Fibroblast of lung (primary cell): Measurements from ENCODE around the gene ZNF214. TPM values are rescaled to one million over a fixed set of nuclear protein-coding genes. Genes with fewer than 3 reads are reported as not detected.
"Not testable (repeated sequence)": the region's sequence is repeated elsewhere in the genome, so short reads cannot be mapped to it uniquely, and the experiment has no call there.

Experiments
- DNase-seq, 2 donors: peaks; one replicate each; pipeline versions ENCODE4 v3.0.0 to v3.0.0-alpha.2; 2010; ENCODE audit warnings: low read depth in 2 of 2
- H2AFZ ChIP-seq: 2 replicates; pipeline ENCODE4 v1.5.1; 2012; ENCODE audit warnings: low read length, control low read depth, inconsistent platforms
- H3K27ac ChIP-seq: 2 replicates; pipeline ENCODE4 v1.5.1; 2011; ENCODE audit warnings: low read length, control low read depth; ENCODE audit not compliant: insufficient read depth
- H3K27me3 ChIP-seq: 2 replicates; pipeline ENCODE4 v1.5.1; 2011; ENCODE audit warnings: mild to moderate bottlenecking, low read length; ENCODE audit not compliant: control insufficient read depth, insufficient read depth
- H3K36me3 ChIP-seq: 2 replicates; pipeline ENCODE4 v1.5.1; 2011; ENCODE audit warnings: low read length; ENCODE audit not compliant: control insufficient read depth, insufficient read depth
- H3K4me1 ChIP-seq: 2 replicates; pipeline ENCODE4 v1.5.1; 2011; ENCODE audit warnings: low read length; ENCODE audit not compliant: control insufficient read depth, insufficient read depth; ENCODE audit errors: extremely low read depth
- H3K4me2 ChIP-seq: 2 replicates; pipeline ENCODE4 v1.5.1; 2011; ENCODE audit warnings: low read length, control low read depth; ENCODE audit not compliant: insufficient read depth; ENCODE audit errors: extremely low read depth
- H3K4me3 ChIP-seq, 4 experiments: fragments of 200-600 bp in 1 of 4; sonication (generic) in 1 of 4; replicated peaks in 1 of 4; 2 replicates each; pipeline ENCODE4 v1.5.1; 2011 to 2016; ENCODE audit warnings: low read length in 4 of 4, low read depth in 3 of 4, mild to moderate bottlenecking in 3 of 4, control low read depth in 2 of 4, inconsistent platforms in 1 of 4, mixed read lengths in 1 of 4; ENCODE audit not compliant: insufficient read depth in 1 of 4; ENCODE audit errors: control extremely low read depth in 1 of 4
- H3K79me2 ChIP-seq: 2 replicates; pipeline ENCODE4 v1.5.1; 2012; ENCODE audit warnings: mild to moderate bottlenecking, low read length, inconsistent platforms; ENCODE audit not compliant: control insufficient read depth, insufficient read depth
- H3K9ac ChIP-seq: 2 replicates; pipeline ENCODE4 v1.5.1; 2011; ENCODE audit warnings: mild to moderate bottlenecking, low read length, control low read depth; ENCODE audit not compliant: insufficient read depth
- H3K9me3 ChIP-seq: 2 replicates; pipeline ENCODE4 v1.5.1; 2012; ENCODE audit warnings: low read depth, low read length; ENCODE audit not compliant: control insufficient read depth, insufficient read depth
- H4K20me1 ChIP-seq: 2 replicates; pipeline ENCODE4 v1.5.1; 2011; ENCODE audit warnings: low read length; ENCODE audit not compliant: control insufficient read depth, insufficient read depth; ENCODE audit errors: extremely low read depth
- EZH2 ChIP-seq: IDR thresholded peaks from 2 replicates; pipeline ENCODE4 v1.5.1; 2012; ENCODE audit warnings: low read length, control low read depth, mild to moderate bottlenecking; ENCODE audit errors: missing control alignments
- polyA plus RNA-seq, 2 donors: library from polyadenylated mRNA; depleted of rRNA in 1 of 2; stranded (reverse) in 1 of 2; unstranded in 1 of 2; fragments of >200 nt; gene quantifications; 2 replicates each; pipeline ENCODE4 v1.2.1, GENCODE V29; 2011 to 2012; ENCODE audit warnings: missing spikeins in 1 of 2
- total RNA-seq: library from RNA; depleted of rRNA; stranded (reverse); fragments of >200 nt; gene quantifications from 2 replicates; pipeline ENCODE4 v1.2.1, GENCODE V29; 2014
- TF ChIP-seq, protein P1 (sequence below), 2 donors: IDR thresholded peaks in 1 of 2; conservative IDR thresholded peaks in 1 of 2; 1 replicate in 1 of 2; 2 replicates in 1 of 2; pipeline ENCODE4 v1.5.1; 2011 to 2012; ENCODE audit warnings: low read length in 2 of 2, control low read depth in 1 of 2, inconsistent platforms in 1 of 2, low read depth in 1 of 2, mild to moderate bottlenecking in 1 of 2

The ZNF214 gene
- total and polyA plus RNA-seq, 2 donors (not counting 1 experiment from before 2014, with no cell fraction given): 1.8 to 9.9 TPM

- Histone ChIP-seq H3K27ac (no peak overlapping the region), H3K27me3 (no peaks in the 10 kb centered on the region), H4K20me1 (no peaks in the 10 kb centered on the region), H3K79me2 (no peaks in the 10 kb centered on the region), H3K4me3 (no peak overlapping the region), H3K9ac (no peak overlapping the region), H3K9me3 (no peaks in the 10 kb centered on the region), H3K4me2 (no peak overlapping the region), H3K4me1 (no peaks in the 10 kb centered on the region), H2AFZ (no peak overlapping the region), H3K36me3 (no peaks in the 10 kb centered on the region)
- no peak for TF ChIP-seq EZH2
- TF ChIP-seq, protein P1, sequence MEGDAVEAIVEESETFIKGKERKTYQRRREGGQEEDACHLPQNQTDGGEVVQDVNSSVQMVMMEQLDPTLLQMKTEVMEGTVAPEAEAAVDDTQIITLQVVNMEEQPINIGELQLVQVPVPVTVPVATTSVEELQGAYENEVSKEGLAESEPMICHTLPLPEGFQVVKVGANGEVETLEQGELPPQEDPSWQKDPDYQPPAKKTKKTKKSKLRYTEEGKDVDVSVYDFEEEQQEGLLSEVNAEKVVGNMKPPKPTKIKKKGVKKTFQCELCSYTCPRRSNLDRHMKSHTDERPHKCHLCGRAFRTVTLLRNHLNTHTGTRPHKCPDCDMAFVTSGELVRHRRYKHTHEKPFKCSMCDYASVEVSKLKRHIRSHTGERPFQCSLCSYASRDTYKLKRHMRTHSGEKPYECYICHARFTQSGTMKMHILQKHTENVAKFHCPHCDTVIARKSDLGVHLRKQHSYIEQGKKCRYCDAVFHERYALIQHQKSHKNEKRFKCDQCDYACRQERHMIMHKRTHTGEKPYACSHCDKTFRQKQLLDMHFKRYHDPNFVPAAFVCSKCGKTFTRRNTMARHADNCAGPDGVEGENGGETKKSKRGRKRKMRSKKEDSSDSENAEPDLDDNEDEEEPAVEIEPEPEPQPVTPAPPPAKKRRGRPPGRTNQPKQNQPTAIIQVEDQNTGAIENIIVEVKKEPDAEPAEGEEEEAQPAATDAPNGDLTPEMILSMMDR (conservative IDR thresholded peaks at IDR 0.05 in 1 of 2, IDR thresholded peaks at IDR 0.05 in 1 of 2; ENCODE audit: low read depth in 1 of 2, low read length in 2 of 2): no peak
- peak in 1 of 2 donors; percentile 42 for DNase-seq
Observed at GRCh38 chr11:6988506-6988905, 31.6 kb downstream of the ZNF214 start.

DNA sequence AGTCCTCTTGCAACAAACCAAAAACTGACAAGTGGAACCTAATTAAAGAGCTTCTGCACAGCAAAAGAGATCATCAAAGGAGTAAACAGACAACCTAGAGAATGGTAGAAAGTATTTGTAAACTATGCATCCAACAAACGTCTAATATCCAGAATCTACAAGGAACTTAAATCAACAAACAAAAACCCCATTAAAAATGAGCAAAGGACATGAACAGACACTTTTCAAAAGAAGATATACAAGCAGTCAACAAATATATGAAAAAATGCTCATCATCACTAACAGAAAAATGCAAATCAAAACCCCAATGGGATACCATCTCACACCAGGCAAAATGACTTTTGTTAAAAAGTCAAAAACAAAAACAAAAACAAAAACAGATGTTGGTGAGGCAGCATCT is 33.7 kb downstream of the ZNF214 start:
- no peak overlapping the region for H2AFZ ChIP-seq
- H3K79me2 ChIP-seq: no peaks in the 10 kb centered on the region
- no peak overlapping the region for H3K4me3 ChIP-seq
- H3K4me1 ChIP-seq: no peaks in the 10 kb centered on the region
- no peaks in the 10 kb centered on the region for H3K9me3 ChIP-seq
- H3K27me3 ChIP-seq: no peaks in the 10 kb centered on the region
- no peak overlapping the region for H3K4me2 ChIP-seq
- no peak overlapping the region for H3K9ac ChIP-seq
- TF ChIP-seq EZH2: no peak
- TF ChIP-seq, protein P1 (conservative IDR thresholded peaks at IDR 0.05 in 1 of 2, IDR thresholded peaks at IDR 0.05 in 1 of 2; ENCODE audit: low read depth in 1 of 2, low read length in 2 of 2): no peak
- DNase-seq: no peak
- H3K27ac ChIP-seq: no peak overlapping the region
- H4K20me1 ChIP-seq: no peaks in the 10 kb centered on the region
- H3K36me3 ChIP-seq: no peaks in the 10 kb centered on the region

- H4K20me1 ChIP-seq: no peaks in the 10 kb centered on the region
- no peak overlapping the region for H3K4me2 ChIP-seq
- H3K79me2 ChIP-seq: no peaks in the 10 kb centered on the region
- H3K4me3 ChIP-seq: no peak overlapping the region
- no peaks in the 10 kb centered on the region for H3K9me3 ChIP-seq
- DNase-seq: peak; percentile 3 to 44
- no peaks in the 10 kb centered on the region for H3K36me3 ChIP-seq
- no peak overlapping the region for H2AFZ ChIP-seq
- H3K9ac ChIP-seq: no peak overlapping the region
- no peak overlapping the region for H3K27ac ChIP-seq
- no peaks in the 10 kb centered on the region for H3K27me3 ChIP-seq
- no peak for TF ChIP-seq EZH2
- TF ChIP-seq, protein P1 (conservative IDR thresholded peaks at IDR 0.05 in 1 of 2, IDR thresholded peaks at IDR 0.05 in 1 of 2; ENCODE audit: low read depth in 1 of 2, low read length in 2 of 2): no peak
- H3K4me1 ChIP-seq: no peaks in the 10 kb centered on the region
Observed at GRCh38 chr11:6979365-6979764, 40.8 kb downstream of the ZNF214 start.

DNA sequence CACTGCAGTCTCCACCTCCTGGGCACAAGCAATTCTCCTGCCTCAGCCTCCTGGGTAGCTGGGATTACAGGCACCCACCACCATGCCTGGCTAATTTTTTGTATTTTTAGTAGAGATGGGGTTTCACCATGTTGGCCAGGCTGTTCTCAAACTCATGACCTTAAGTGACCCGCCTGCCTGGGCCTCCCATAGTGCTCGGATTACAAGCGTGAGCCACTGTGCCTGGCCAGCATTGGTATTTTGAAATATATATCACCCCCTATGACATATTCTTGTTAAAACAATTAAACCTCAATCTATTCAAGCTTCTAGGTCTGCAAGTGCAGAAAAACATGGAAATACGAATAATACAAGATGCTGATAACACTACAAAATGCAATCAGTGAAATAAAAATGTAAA is 50.3 kb downstream of the ZNF214 start:
- not testable (repeated sequence) for H3K4me1 ChIP-seq, H3K9me3 ChIP-seq, H3K4me2 ChIP-seq, H3K9ac ChIP-seq, H3K4me3 ChIP-seq, H3K27me3 ChIP-seq, H3K79me2 ChIP-seq, H4K20me1 ChIP-seq, H2AFZ ChIP-seq, H3K36me3 ChIP-seq, H3K27ac ChIP-seq
- DNase-seq: peak in 1 of 2 donors; percentile 74
